HG03108 (cell line): ENCODE results near the gene TTC34.
"Not testable (repeated sequence)": the region's sequence is repeated elsewhere in the genome, so short reads cannot be mapped to it uniquely, and the experiment has no call there.

Experiments used
- ATAC-seq: cut with Tn5 transposase; IDR thresholded peaks from one replicate; pipeline ENCODE4 v1.9.1; 2021; ENCODE audit warnings: moderate library complexity; ENCODE audit not compliant: unreplicated experiment

TTC34 gene

GRCh38 chr1:2684878-2685277 is 116.6 kb downstream of the TTC34 start:
- ATAC-seq, result not testable (repeated sequence)

- not testable (repeated sequence) for ATAC-seq
Measured at GRCh38 chr1:2684000-2684399, 117.5 kb downstream of the TTC34 start.

GRCh38 chr1:2683321-2683741 is 118.2 kb downstream of the TTC34 start:
- ATAC-seq, result not testable (repeated sequence)

- ATAC-seq, result not testable (repeated sequence)
Measured at GRCh38 chr1:2682879-2683278, 118.6 kb downstream of the TTC34 start.

GRCh38 chr1:2676726-2677125 is 124.8 kb downstream of the TTC34 start:
- ATAC-seq, result not testable (repeated sequence)

GRCh38 chr1:2671656-2672055 is 129.8 kb downstream of the TTC34 start:
- ATAC-seq, result not testable (repeated sequence)

GRCh38 chr1:2659806-2660205 is 141.7 kb downstream of the TTC34 start:
- not testable (repeated sequence) for ATAC-seq

- ATAC-seq, result not testable (repeated sequence)
Measured at GRCh38 chr1:2657909-2658308, 143.6 kb downstream of the TTC34 start.

- not testable (repeated sequence) for ATAC-seq
Measured at GRCh38 chr1:2657124-2657523, 144.4 kb downstream of the TTC34 start.

GRCh38 chr1:2655598-2656434 is 145.7 kb downstream of the TTC34 start:
- not testable (repeated sequence) for ATAC-seq

GRCh38 chr1:2654443-2654948 is 147.0 kb downstream of the TTC34 start:
- ATAC-seq, result not testable (repeated sequence)

GRCh38 chr1:2653741-2654442 is 147.6 kb downstream of the TTC34 start:
- ATAC-seq, result not testable (repeated sequence)

- not testable (repeated sequence) for ATAC-seq
Measured at GRCh38 chr1:2652926-2653571, 148.4 kb downstream of the TTC34 start.

GRCh38 chr1:2652152-2652925 is 149.2 kb downstream of the TTC34 start:
- not testable (repeated sequence) for ATAC-seq

GRCh38 chr1:2650967-2651645 is 150.4 kb downstream of the TTC34 start:
- ATAC-seq, result no peak

GRCh38 chr1:2646837-2647236 is 154.7 kb downstream of the TTC34 start:
- no peak for ATAC-seq

- ATAC-seq, result no peak
Measured at GRCh38 chr1:2645776-2646175, 155.7 kb downstream of the TTC34 start.

GRCh38 chr1:2645143-2645542 is 156.3 kb downstream of the TTC34 start:
- no peak for ATAC-seq

GRCh38 chr1:2644591-2645101 is 156.8 kb downstream of the TTC34 start:
- ATAC-seq, result no peak

GRCh38 chr1:2644171-2644570 is 157.3 kb downstream of the TTC34 start:
- no peak for ATAC-seq
